HK-2 (cell line): Measurements from ENCODE around the gene SCRT2.
"Not testable (repeated sequence)": the region's sequence is repeated elsewhere in the genome, so short reads cannot be mapped to it uniquely, and the experiment has no call there.

Source experiments
- DNase-seq: peaks from one replicate; pipeline ENCODE4 v3.0.0-alpha.2; 2018; ENCODE audit not compliant: unreplicated experiment

Gene SCRT2

DNA sequence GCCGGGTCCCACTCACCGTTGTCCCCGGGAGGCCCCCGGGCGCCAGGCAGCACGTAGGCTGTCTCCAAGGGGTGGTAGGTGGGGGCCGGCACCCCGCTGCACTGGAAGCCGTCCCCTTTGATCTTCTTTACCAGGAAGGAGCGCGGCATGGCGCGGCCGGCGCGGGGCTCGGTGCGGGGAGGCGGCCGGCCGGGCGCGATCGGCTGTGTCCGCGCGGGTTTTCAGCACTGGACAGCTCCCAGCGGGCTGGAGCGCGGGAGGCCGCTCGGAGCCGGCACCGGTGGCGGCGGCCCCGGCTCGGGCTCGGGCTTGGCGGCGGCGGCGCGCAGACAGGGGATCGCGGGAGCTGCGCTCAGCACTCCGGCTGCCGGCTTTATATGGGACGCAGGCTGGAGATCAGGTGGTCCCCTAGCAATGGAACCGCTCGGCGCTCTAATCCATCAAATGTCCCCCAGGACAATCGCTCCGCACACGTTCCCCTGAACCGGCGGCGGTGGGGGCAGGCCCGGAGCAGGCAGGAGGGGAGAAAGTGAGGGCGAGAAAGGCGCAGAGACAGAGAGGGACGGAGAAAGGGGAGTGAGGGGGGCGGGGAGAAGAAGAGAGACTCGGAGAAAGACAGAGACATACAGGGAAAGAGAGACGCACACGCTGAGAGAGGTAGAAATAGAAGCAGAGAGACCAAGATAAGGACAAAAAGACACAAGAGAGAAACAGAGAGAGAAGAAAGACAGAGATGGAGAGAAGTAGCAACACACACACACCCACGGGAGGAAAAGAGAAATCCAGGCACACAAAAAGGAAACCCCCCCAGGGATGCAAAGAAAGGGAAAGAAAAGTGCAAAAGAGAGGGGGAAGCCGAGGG lies at the start of gene SCRT2:
Gene SCRT2, minus strand, starts transcription at position 350 of the 862 bp plus-strand sequence. Its CDS starts 201 bp downstream, at position 149.
- peak; percentile 52 for DNase-seq

DNA sequence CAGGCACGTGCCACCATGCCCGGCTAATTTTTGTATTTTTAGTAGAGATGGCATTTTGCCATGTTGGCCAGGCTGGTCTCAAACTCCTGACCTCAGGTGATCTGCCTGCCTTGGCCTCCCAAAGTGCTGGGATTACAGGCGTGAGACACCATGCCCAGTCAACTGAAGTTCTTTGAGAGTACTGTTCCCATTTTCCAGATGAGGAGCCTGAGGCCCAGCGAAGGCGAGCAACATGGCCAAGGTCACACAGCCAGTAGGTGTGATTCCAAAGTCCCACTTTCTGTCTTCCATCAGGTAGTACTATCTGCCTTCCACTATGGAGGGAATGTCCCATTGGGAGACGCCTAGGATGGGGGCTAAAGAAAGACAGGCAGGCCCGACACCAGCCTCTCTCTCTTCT lies 49.2 kb upstream of the SCRT2 start:
- not testable (repeated sequence) for DNase-seq

DNA sequence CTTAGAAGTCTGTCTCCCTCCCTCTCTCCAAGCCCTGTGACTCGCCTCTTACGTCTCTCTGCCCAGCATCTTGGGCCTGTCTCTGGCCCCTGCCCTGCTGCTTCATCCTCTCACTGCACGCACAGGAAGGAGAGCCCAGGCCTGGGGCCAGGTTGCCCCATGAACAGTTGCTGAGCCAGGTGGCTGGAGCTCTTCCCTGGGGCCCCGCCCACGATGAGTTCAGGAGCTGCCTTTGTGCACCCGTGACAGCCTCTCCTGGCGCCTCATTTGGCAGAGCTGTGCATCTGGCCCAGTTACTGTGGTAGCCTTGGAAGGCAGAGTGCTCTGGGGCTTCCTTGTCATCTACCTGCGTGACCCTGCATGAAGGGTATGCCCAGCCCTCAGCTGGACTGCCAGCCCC lies 48.2 kb upstream of the SCRT2 start:
- no peak for DNase-seq

DNA sequence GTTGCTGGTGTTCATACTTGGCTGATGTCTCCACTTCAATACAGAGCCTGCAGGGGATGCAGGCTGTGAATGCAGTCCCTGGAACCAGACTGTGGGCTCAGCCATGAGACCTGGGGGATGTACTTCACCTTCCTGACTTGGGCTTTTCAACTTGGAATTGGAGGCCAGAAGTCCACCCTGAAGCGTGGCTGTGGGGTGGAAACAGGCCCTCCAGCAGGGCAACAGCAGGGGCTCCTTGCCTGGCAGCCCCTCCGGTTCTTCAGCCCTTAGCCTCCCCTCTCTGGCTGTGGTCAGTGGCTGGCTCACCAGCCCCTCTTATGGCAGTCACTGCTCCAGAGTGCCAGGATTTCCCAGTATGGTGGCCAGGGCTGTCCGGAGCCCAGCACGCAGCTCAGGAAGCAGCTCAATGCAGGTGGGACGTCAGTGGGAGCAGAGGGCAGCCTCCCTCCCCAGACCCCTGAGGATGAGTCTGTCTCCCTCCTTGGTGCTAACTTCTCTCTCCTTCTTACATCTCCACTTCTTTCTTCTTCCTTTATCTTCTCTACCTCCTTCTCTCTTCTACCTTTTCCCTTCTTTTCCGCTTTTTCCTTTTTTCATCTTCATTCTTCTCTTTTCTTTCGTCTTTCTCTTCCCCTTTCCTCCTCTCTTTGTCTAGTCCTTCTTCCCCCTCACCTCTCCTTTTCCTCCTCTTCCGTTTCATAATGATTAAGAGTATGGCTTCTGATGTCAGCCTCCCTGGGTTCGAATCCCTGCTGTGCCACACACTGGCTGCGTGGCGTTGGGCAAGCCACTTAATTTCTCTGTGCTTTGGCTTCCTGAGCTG lies 47.4 kb upstream of the SCRT2 start:
- DNase-seq, result no peak

DNA sequence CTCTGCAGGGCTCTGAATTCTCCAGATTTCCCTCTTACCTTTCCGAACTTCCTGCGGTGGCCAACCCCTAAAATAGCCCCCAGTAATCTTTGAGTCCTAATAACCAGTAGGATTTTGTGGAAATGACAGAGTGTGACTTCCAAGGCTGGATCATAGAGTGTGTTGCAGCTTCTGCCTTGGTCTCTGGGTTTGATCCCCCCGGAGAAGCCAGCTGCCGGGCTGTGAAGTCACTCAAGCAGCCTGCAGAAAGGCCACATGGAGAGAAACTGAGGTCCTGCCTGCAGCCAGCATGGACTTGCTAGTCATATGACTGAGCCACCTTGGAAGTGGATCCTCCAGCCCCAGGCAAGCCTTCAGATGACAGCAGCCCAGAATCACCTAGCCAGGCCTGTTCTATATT lies 46.3 kb upstream of the SCRT2 start:
- DNase-seq, result no peak

DNA sequence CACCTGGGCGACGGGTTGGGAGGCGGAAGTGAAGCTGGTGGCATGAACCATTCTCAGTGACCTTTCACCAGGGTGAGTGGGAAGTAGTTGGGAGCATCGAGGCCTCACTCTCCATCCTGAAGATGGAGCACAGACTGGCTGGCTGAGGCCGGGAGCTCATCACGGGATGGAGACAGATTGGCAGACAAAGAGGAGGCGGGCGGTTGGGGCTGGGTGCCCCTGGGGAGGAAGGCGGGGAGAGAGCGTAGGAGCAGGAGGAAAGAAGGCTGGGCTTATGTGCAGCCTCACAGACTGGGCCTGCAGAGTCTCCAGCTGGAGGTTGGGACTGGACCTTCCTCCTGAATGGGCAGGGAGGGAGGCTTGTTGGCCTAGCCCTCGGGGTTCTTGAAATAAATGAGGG lies 44.2 kb upstream of the SCRT2 start:
- DNase-seq, result no peak

DNA sequence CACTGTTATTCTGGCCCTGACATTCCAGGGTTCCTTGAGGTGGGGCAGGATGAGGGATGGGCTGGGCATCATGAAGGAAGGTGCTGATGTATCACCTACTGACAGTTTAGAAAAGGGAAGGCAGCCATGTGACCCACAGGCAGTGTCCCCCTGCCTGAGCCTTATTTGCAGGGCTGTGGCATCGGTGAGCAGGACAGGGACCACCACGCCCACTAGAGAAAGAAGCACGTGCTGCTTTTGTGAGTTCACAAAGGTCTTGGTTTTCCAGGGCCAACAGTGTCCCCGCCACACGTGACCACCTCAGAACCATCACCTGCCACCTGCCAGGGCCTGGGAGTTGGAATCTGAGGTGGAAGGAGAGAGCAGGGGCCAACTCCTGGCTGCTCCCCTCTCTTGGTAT lies 43.5 kb upstream of the SCRT2 start:
- DNase-seq, result no peak

DNA sequence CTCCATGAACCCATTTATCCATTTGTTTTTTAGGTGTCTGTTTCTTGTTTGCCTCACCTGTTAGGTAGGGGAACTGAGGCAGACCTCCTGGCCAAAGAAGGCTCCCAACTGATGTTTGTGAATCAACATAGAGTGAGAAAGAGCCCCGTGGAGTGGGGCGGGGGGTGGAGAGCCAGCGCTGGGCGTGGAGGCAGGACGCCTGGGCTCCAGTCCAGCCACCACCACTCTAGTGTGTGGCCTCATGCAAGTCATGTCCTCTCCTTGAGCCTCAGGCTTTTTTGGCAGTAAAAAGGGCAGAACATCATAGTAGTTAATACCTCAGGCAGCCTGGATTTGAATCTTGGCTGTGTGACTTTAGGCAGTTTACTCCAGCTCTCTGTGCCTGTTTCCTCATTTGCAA lies 42.2 kb upstream of the SCRT2 start:
- DNase-seq, result no peak

DNA sequence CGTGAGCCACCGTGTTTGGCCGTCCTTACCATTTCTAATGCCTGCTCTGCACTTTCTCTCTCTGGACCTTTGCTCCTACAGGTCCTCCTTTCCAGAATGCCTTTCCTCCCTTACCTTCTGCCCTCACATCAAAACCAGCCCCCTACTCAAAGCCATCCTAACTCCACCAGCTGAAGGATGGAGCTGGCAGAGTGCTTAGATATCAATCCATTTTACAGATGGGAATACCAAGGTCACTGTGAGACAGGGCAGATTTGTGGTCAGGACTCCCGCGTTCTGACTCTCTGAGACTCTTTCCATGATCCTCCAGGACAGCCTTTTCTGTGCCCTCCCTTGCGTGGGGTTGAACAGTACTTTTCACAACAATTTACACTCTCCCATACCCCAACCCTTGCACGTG lies 41.7 kb upstream of the SCRT2 start:
- DNase-seq, result no peak

DNA sequence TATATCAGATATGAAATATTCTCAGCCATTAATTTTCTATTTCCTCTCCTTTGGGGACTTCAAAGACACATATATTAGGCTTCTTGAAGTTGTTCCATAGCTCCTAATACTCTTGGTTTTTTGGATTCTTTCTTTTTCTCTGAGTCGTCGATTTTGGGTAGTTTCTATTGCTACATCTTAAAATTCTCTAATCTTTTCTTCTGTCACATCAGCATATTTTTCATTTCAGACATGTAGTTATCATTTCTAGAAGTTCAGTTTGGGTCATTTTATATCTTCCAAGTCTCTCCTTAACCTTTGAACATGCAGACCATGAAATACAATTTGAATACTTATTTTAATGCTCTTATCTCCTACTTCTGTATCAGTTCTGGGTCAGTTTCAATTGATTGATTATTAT lies 38.9 kb upstream of the SCRT2 start:
- no peak for DNase-seq

DNA sequence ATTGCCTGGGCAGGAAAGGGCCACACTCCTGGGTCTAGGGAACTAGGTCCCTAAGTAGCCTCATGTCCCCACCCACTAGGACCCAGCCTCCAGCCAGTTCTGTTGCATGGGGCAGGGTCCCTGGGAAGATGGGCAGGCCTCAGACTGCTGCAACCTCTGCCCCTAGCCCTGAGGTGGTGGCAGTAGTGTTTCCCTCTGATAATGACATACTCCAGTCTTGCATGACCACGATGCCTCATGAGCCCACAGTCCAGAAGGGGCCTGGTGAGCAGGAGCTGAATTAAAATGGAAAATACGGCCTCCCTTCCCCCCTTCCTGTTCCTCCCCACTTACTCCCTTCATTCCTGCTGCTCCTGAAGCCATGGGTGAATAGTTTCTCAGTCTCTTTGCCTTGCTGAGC lies 36.0 kb upstream of the SCRT2 start:
- DNase-seq, result no peak

DNA sequence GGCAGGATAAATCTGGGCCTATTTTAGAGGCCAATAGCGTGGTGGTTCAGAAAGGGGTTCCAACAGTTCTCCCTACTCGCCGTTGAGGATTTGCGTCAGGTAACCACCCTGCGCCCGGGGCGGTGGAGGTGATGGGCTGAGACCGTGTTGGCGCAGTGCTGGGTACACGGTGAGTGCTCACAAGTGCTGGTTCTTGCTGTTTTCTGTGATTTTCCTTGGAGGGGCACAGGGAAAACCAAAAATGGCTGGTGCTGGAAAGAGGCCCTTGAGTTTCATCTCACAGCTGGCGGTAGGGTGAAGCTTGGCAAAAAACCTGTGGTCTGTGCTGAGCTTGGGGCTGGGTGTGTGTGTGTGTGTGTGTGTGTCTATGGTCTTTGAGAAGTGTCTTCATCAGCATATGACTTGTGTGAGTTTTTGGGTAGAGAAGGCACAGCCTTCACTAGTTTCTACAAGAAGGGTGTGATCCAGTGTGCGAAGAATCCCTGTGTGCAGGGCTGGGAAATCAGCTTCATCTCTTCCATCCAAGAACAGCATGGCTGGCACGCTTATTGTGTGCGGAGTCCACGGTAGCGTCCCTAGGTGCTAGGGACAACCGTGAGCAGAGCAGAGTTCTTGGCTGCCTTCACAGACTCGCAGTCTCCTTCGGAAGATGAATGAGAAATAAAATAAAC lies 35.3 kb upstream of the SCRT2 start:
- DNase-seq, result no peak

DNA sequence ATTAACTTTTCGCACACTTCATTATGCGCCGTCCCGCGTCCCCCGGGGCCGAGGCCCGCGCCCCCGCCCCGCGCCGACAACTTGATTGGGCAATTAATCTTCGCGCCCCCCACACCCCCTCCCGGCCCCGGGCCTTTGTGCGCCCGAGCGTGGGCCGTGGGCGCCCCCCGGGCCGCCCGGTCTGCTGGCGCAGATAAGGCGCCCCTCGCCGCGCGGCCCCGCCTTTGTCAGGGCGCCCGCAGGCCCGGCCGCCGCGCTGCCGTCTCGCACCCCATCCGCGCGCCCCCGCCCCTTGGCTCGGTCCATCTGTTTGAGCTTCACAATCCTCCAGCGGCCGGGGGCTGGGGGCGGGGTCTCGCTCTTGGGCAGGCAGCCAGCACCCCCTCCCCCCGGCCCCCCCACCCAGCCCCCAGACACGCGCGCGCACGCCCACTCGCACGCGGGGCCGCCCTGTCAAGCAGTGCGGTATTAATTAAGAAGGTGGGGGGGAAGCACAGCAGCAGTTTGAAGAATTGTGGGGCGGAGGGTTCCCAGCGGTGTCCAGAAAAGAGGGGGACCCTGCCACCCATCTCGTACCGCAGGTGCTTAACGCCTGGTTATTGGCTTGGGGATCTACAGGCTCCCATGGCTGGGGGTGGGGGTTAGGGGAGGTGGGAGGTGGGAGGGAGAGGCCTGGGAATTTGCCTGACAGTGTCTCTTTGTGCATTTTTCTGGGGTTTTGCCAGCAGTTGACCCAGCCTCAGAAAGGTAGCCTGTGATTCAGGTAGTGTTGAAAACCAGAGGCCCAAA lies 34.6 kb upstream of the SCRT2 start:
- DNase-seq, result no peak

DNA sequence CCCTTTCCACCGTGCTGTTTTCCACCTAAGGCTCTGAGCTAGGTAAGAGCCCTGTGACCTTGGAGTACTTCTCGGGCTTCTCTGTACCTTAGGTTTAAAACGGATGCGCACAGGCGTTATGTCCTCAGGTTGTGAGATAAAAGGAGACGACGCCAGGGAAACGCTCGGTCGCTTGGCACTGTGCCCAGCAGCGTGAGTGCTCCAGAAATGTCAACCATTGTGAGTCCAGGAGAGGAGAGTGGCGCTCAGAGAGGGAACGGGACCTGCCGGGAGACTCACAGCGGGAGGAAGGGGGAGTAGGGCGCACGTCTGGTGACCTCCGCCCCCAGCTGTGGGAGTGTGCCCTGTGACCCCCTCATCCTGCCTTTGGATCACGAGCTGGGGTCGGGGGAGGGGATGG lies 33.8 kb upstream of the SCRT2 start:
- DNase-seq, result no peak

DNA sequence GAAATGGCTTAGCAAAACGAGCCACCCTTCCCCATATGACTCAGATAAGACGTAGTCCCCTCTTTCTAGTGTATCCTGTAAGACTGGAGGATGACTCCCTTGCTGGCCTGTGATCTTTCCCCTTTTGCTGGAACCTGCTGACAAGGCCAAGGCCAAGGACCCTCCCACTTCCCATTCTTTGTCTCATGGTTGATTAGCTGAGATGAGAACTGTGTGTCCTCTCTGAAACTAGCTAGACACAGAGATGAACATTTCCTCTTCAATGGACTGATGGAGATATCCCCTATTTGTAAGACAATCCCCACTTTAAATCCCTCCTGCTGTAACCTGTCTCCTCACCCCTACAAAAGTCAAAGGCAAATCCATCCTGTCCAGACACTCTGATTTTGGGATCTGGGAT lies 33.4 kb upstream of the SCRT2 start:
- DNase-seq, result no peak

DNA sequence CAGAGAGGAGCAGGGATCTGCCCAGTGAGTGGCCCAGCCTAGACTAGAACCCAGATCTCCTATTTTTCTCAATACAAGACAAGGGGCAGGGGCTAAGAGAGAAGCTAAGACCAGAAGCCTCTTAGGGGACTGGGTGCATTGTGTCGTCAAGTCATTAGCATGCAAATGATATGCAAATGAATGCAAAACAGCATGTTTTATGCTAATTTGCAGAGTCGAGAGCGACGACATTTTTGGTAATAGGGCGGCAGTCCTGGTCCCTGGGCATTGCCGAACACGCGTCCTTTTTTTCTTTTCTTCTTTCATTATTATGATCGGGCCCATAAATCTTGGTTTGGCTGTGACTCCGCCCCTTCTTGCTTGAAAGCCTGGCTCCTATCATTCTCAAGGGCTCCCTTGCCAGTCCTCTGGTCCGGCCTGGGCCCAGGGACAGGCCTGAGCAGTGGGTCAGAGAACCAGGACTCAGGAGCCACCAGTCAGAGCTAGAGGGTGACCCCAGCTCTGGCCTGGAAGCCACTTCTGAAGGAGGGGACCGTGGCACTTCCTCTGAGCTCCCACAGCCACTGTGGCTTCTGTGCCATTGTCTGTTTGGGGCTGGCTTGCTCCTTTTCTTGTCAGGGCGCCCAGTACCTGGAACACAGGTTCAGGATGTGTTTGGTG lies 32.0 kb upstream of the SCRT2 start:
- DNase-seq, result no peak

DNA sequence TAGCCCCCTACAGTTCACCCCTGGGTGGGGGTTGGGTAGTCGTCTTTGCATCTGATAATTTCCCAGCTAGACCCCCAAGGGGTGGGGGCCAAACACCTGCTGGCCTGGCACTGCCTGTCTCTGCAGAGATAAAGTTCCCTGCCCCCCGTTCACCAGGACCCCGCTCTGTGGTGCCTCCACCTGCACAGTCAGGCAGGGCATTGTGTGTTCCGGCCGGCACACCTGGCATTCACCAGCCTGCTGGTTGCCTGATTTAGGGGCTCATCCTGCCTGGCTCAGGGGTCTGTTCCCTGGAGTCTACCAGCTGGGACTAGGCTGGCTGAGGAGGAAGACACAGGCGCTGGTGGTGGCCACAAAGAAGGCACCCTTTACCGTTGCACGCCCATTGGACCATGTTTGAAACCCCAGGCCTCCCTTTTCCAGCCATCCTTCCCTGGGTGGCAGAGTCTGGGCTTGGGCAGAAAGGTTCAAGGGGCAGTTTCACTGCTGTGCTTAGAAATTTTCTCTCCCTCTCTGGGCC lies 30.8 kb upstream of the SCRT2 start:
- no peak for DNase-seq

DNA sequence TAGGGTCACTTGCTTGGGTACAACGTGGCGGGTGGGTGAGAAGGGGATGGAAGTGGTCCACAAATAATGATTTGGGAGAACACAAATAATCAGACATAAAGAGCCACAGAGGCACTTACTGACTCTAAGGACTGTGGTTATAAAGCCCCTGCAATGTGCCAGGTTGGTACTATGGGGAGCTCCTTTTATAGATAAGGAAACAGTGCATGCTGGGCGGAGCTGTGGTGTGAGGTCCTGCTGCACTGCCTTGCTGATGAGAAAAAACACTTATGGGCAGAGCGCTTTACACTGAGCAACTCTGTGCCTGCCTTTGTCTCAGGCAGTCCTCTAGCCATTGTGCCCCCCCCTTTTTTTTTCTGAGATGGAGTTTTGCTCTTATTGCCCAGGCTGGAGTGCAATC lies 29.1 kb upstream of the SCRT2 start:
- DNase-seq, result no peak

DNA sequence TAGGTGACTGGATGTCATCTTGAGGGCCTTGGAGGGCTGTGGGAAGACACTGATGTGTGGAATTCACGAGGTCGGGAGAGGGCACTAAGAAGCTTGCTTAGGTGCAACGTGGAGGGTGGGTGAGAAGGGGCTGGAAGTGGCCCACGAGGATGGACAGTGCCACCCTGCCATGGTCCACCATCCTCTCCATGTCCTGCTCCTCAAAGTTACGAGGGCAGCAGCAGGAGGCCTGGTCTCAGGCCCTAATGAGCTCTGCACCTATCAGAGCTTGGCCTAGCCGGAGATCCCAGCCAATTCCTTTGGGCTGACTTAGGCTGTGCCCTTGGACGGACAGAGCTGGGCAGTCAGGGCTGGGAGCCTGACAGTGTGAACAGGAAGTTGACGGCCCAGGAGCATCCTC lies 27.8 kb upstream of the SCRT2 start:
- no peak for DNase-seq

DNA sequence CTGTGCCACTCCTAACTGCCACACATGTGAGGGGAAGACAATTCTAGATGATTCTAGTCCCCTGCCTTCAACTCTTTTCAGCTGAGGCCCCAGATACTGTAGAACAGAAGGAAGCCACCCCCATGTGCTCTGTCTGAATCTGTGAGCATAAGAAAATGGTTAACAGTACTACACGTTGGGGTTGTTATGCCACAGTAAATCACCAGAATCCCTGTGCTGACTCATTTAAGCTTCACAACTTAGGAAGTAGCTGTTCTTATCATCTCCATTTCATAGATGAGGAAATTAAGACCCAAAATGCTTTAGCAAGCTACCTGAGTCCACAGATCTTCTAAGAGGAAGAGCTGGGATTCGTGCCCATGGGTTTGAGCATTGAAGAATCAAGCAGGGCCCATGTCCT lies 27.4 kb upstream of the SCRT2 start:
- DNase-seq, result no peak
